Spleen (tissue), 7 donors: ENCODE data around the gene AQP12A.

Source experiments
- POLR2A ChIP-seq, 3 donors: fragments of 450-650 bp; IDR thresholded peaks; one replicate each; pipeline ENCODE4 v1.5.1; 2017; ENCODE audit warnings: antibody characterized with exemption in 3 of 3, mild to moderate bottlenecking in 1 of 3
- POLR2AphosphoS5 ChIP-seq, 3 donors: sonication (generic); formaldehyde crosslinking; IDR thresholded peaks; one replicate each; pipeline ENCODE4 v1.5.1; 2017; ENCODE audit warnings: antibody characterized with exemption in 3 of 3
- TF ChIP-seq, protein P1 (sequence below), 11 experiments: fragments of 200-600 bp in 7 of 11; fragments of 450-650 bp in 4 of 11; sonication (generic) in 4 of 11; IDR thresholded peaks in 8 of 11; conservative IDR thresholded peaks in 3 of 11; 1 replicate in 7 of 11; 2 replicates in 4 of 11; pipeline versions ENCODE4 v1.4.0 to v1.8.0; 2016 to 2021; ENCODE audit warnings: antibody characterized with exemption in 11 of 11, inconsistent platforms in 4 of 11, mild to moderate bottlenecking in 1 of 11
- donor health status: DM: no; HTN: no; CAD: no; lungs with moderate emphysema.
- donor health status: DM: no; HTN: no; CAD: no.
- donor health status: DM: no; HTN: no; CAD: no.

DNA sequence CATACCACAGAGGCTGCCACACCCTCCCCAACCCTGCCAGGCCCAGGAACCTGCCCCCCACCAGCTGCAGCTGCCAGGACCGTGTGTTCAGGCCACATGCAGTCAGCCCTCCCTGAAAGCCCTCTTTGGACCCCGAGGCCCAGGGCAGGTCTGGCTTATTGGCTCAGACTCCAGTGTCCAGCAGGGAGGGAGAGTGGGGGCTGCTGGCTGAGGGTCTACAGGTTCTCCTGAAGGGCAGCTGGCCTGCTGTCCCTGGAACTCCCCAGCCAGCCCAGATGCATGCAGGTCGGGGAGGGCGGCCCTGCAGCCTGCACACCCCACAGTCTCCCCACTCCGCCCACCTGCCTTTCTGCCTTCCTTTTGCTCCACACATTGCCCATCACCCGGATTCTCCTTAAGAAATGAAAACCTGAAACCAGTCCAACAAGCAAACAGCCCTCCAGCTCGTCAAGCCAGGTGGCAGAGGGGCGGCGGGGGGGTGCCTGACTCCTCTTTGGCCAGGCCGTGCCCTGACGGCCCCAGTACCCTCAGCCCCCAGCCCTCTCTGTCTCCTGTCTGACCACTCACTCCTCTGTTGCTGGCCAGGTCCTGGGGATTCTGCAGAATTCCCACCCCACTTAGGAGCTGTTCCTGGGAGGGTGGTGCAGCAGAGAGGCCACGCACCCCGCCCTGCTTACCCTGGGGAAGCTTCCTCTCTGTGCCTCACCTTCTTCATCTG is 48.4 kb upstream of the AQP12A start:
- TF ChIP-seq, protein P1, sequence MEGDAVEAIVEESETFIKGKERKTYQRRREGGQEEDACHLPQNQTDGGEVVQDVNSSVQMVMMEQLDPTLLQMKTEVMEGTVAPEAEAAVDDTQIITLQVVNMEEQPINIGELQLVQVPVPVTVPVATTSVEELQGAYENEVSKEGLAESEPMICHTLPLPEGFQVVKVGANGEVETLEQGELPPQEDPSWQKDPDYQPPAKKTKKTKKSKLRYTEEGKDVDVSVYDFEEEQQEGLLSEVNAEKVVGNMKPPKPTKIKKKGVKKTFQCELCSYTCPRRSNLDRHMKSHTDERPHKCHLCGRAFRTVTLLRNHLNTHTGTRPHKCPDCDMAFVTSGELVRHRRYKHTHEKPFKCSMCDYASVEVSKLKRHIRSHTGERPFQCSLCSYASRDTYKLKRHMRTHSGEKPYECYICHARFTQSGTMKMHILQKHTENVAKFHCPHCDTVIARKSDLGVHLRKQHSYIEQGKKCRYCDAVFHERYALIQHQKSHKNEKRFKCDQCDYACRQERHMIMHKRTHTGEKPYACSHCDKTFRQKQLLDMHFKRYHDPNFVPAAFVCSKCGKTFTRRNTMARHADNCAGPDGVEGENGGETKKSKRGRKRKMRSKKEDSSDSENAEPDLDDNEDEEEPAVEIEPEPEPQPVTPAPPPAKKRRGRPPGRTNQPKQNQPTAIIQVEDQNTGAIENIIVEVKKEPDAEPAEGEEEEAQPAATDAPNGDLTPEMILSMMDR (IDR thresholded peaks at IDR 0.05 in 8 of 11, conservative IDR thresholded peaks at IDR 0.05 in 3 of 11), result no peak
- TF ChIP-seq POLR2A (IDR thresholded peaks at IDR 0.05) (no peak), POLR2AphosphoS5 (IDR thresholded peaks at IDR 0.05) (no peak)
